Activated CD4-positive, CD25-positive, alpha-beta regulatory T cell treated with anti-CD3 and anti-CD28 coated beads, Interleukin-2, amount 50 U/mL, for 24 hours (primary cell): ENCODE data around the gene UTS2B.

Source experiments
- ATAC-seq, 2 donors: fragments of 150-1000 bp; cut with Tn5 transposase; one replicate each; pipeline ENCODE4 v1.10.0; 2021; ENCODE audit warnings: mild to moderate bottlenecking in 1 of 2, moderate library complexity in 1 of 2

The UTS2B gene

GRCh38 chr3:191237047-191237882 is 93.1 kb downstream of the UTS2B start:
- ATAC-seq: no peak

GRCh38 chr3:191236646-191237045 is 93.7 kb downstream of the UTS2B start:
- no peak for ATAC-seq

GRCh38 chr3:191235331-191236314 is 94.7 kb downstream of the UTS2B start:
- peak; percentile 58 to 62 for ATAC-seq

GRCh38 chr3:191234216-191234615 is 96.1 kb downstream of the UTS2B start:
- no peak for ATAC-seq

GRCh38 chr3:191227541-191227940 is 102.8 kb downstream of the UTS2B start:
- no peak for ATAC-seq

GRCh38 chr3:191221638-191222037 is 108.7 kb downstream of the UTS2B start:
- ATAC-seq: no peak

- no peak for ATAC-seq
Measured at GRCh38 chr3:191220908-191221307, 109.4 kb downstream of the UTS2B start.

- no peak for ATAC-seq
Measured at GRCh38 chr3:191217301-191217700, 113.0 kb downstream of the UTS2B start.
